GM21390 (cell line): ENCODE measurements around the gene CFAP299.
A peak's percentile ranks its signal among the peaks of the same experiment; 100 is the strongest.
"Not testable (repeated sequence)": the region's sequence is repeated elsewhere in the genome, so short reads cannot be mapped to it uniquely, and the experiment has no call there.

Source experiments
- ATAC-seq: cut with Tn5 transposase; IDR thresholded peaks from one replicate; pipeline ENCODE4 v1.9.1; 2021; ENCODE audit not compliant: unreplicated experiment

The CFAP299 gene

DNA sequence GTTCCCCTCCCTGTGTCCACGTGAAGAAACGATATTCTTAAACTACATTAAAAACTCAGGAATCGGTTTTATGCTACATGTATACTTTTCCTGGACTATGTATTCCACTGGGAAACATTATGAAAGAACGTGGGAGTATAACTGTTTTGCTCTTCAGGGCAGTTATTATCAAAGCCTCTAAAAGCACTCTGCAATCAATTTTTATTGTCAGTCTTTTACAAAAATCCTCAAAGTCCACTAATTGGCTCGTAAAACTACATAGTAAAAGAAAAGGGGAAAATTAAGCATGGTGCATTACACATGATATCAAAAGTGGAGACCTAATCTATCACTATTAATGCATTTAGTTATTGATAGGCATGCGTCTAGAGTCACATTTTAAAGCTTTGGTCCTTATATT is 11.4 kb upstream of the CFAP299 start:
- ATAC-seq: no peak

DNA sequence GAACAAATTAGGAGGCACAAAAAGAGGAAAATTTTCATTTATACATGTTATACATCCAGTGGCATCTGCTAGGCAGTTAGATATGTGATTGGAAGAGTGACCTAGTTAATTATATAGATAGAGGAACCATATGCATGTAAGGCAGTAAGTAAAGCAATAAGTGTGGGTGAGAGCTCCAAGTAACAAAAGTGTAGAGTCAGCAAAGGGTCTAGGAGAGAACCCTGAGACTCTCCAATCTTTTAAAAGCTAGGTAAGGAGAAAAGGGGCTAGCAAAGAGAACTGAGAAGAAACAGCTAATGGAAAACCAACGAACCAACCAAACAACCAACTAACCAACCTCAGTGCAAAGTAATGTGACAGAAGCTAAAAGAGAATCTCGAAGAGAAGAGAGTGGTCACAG is 3.8 kb upstream of the CFAP299 start:
- ATAC-seq: no peak

DNA sequence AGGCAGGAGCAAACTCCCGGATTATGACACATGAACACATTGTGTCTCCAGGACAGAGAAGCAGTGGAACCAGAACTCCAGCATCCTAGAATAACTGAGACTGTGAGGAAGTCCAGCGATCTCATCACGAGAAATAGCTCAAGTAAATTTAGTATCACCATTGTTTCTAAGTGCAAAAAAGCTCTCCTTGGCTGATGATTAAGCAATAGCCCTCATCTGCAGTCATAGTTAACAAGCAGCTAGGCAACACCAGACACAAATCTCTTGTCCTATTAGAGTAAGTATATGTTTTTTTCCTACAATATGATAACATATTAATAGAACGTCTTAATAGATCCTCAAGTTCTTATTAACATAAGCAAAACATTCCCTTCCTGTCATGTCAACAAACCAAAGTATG is 2.4 kb upstream of the CFAP299 start:
- no peak for ATAC-seq

DNA sequence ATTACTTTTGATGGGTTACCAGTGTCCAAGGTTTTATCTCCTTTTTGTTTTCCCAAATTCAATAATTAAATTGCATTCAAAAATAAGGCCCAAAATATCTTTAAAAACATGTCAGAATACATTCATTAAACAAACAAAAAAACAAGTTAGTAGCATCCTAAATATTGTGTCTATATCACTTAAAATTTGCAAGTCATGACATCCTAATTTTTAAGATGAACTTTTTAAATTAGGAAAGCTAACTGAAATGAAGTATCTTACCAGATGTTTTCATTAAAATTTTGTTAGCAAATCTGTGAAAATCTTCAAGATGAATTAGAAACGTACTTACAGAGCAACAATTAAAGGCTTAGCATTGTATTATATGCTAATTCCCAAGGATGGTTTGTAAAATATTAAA is 962 bp upstream of the CFAP299 start:
- ATAC-seq: no peak

DNA sequence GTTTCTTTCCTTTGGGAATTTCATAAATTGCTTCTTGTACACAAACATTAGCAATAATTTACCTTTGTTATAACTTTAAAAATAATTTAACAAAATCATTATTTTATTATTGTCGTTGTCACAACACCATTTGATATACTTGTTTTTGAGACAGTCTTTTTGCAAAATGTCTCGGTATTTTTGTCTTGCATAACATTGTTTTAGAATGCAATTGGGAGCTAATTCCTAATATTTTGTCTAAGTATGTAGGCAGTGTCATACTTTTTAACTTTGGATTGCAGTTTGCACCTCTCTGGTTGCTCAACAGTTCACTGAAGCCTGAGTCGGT is 340 bp upstream of the CFAP299 start:
- ATAC-seq: no peak

DNA sequence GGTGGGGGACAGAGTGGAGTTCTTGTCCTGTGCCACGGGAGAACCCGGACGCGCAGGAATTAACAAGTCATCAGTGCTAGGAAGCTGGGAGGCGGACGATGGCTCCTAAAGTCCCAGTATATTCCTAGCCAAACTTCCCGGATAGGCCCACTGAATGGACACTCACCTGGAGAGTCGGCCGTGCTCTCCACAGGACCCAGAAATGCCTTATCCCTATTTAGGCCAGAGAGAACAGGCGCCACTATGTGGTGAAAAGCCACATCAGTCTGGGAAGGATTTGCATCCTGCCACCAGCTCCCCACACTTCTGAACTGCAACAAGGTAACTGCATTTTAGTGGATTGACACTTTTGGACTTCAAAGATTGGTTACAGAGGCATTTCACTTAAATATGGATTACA is 1.1 kb downstream of the CFAP299 start:
- no peak for ATAC-seq

DNA sequence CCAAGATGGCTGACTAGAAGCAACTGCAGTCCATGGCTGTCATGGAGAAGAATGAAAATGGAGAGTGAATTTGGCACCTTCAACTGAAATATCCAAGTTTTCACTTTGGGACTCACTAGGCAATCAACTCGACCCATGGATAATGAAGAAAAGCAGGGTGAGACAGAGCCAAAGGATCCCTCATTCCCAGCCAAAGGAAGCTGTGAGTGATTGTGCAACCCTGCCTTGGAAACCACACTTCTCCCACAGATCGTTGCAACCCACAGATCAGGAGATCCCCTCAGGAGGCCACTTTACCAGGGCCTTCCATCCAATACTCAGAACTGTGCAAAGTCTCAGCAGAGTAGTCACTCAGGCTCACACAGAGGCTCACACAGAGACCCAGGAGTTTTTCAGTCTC is 4.5 kb downstream of the CFAP299 start:
- ATAC-seq: no peak

DNA sequence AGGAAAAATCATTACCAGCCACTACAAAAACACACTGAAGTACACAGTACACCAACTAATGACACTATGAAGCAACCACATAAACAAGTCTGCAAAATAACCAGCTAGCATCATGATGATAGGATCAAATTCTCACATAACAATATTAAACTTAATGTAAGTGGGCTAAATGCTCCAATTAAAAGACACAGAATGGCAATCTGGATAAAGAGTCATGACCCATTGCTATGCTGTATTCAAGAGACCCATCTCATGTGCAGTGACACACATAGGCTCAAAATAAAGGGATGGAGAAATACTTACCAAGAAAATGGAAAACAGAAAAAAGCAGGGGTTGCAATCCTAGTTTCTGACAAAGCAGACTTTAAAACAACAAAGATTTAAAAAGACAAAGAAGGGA is 7.2 kb downstream of the CFAP299 start:
- not testable (repeated sequence) for ATAC-seq

DNA sequence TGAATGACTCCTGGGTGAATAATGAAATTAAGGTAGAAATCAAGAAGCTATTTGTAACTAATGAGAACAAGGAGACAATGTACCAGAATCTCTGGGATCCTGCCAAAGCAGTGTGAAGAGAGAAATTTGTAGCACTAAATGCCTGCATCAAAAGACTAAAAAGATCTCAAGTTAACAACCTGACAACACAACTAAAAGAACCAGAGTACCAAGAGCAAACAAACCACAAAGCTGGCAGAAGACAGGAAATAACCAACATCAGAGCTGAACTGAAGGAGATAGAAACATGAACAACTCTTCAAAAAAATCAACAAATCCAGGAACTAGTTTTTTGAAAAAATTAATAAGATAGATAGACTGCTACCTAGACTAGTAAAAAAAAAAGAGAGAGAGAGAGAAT is 8.4 kb downstream of the CFAP299 start:
- no peak for ATAC-seq

DNA sequence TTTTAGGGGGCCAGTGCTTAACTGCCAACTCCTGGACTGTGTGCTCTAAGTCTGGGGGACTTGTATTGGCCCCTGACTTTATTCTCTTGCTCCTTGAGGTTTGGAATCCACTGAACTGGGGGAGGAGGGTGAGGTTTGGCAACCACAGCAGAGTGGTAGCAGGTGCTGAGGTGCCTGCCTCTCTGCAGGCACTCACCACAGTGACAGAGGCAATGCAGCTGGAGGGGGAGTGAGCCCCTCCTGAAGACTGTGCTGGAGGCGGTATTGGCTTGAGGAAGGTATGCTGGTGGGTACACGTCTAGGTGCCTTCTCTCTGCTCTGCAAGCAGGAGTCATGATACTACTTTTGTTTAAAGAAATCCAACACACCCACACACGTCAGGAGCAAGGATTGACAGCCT is 24.6 kb downstream of the CFAP299 start:
- ATAC-seq: no peak

DNA sequence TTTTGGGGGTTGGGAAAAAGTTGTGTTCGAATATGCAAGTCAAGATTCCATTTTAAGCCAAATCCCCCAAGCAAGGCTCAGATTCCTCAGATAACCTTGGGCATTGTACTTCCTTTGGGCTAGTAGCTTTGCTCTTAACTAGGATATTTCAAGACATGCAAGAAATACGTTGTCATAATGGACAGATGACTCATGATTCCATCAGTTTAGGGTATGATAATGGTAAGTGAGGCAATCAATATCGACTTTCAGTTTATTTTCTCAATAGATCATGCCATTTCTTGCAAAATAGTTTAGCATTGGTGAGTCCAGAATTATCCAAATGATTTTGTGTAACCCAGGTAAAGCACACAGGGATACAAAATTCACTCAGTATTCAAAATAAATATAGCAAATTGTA is 25.4 kb downstream of the CFAP299 start:
- no peak for ATAC-seq

DNA sequence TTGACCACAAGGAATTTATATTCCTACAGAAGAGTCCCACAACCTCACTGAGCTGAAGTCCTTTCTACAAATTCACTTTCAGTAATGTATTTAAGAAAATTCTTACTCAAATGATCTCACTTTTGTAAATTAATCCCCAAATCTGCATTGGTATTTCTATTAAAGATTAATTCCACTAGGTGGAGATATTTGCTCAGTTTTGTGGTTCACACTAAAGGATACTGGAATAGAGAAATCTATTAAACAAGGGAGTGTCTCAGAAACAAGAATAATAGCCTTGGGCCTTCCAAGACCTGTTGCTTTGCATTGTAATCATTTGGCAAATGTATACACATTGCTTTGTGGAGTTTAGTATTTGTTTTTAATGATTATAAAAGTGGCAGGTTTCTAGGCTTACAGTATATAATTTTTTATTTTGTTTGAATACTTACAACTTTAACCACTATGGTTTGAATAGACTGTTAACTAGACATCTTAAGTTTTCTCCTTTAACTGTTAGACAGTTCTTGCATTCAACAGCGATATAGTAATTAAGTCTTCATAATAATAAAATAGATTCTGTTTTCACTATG is 25.9 kb downstream of the CFAP299 start:
- ATAC-seq: no peak

DNA sequence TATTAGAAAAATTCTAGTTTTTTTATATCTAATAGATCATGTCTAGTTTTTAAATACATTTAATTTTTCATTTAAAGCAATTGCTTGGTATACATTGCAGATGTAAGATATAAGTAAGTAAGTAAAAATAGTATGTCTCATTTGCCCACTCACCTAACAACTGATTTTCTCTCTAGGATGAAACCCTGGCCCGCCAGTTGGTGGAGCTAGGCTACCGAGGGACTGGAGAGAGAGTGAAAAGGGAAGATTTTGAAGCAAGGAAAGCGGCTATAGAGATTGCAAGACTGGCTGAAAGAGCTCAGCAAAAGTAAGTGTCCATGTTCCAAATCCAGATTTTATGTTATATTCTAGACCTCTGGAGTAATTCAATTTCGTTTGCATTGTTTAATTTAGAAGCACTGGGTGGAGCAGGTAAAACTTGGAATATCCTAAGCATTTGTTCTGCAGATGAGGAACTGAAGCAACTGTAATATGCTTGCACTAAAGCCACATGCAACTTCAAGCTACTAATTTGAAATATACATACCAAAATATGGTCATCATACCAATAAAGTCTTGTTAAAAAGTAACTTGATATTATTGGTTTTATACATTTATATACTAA is 27.1 kb downstream of the CFAP299 start:
- no peak for ATAC-seq

DNA sequence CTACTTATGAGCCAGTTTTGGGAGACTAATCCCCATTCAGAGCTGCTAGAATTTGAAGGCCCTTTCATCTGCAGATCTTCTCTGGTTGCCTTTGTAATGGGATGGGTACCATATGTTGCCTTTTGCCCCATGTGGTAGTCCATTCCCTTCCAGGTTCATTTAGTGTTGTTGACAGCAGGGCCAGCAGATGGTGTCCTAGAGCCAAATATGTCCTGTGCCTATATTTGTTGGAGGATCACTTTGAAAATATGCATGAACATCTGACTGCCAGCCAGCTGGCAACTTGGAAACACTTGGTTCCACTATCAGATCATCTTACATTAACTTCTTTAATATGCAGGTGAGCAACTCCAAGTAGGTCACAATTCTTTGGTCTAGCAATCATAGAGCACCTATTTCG is 30.4 kb downstream of the CFAP299 start:
- peak; percentile 74 for ATAC-seq

DNA sequence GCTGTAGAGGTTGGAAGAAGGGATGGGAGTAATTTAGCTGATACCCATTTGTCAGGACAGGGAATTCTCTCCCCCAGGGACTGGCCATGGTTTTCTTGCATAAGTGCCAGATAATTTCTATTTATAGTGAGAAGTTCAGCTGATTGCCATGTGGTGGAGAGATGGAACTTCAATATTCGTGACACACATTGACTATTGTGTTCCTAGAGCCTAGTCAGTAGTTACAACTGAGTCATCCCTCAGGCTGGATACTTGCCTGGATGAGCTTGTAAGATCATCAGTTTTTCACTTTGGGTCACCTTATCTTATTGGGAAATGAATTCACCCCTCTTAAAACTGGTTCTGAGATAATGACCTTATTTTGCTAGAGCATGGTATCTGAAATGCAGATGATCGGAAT is 32.2 kb downstream of the CFAP299 start:
- ATAC-seq: no peak

DNA sequence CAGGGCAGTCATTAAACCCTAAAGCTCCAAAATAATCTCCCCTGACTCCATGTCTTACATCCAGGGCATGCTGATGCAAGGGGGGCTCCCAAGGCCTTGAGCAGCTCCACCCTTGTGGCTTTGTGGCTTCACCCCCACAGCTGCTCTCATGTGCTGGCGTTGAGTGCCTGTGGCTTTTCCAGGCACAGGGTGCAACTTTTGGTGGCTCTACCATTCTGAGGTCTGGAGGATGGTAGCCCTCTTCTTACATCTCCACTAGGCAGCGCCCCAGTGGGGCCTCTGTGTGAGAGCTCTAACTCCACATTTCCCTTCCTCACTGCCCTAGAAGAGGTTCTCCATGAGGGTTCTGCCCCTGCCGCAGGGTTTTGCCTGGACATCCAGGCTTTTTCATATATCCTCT is 35.1 kb downstream of the CFAP299 start:
- no peak for ATAC-seq

DNA sequence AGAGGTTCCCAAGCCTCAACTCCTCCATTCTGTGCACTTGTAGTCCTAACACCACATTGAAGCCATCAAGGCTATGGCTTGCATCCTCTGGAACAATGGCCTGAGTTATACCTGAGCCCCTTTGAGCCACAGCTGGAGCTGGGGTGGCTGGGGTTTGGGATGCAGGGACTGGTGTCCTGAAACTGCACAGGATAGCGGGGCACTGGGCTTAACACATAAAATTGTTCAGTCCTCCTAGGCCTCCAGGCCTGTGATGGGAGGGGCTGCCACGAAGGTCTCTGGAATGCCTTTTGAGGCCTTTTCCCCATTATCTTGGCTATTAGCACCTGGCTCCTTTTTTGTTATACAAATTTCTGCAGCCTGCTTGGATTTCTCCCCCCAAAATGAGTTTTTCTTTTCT is 35.5 kb downstream of the CFAP299 start:
- ATAC-seq: no peak

DNA sequence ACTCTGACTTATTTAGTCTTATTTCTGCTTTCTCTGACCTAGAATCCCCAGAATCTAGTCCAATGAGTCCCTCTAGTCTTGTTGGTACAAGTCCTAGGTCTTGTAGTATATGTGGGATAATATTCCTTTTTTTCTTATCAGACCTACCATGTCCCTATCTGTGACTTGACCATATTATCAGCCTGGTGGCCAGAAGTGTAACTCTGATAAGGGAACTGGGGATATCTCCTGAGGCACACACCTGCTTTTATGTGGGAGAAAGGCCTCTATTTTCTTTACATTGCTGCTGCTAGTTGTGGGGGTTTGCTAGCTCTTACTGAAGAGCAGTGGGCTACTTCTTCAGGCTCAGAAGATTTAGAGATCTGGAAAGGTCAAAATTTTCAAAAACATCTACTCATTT is 38.6 kb downstream of the CFAP299 start:
- ATAC-seq: no peak

DNA sequence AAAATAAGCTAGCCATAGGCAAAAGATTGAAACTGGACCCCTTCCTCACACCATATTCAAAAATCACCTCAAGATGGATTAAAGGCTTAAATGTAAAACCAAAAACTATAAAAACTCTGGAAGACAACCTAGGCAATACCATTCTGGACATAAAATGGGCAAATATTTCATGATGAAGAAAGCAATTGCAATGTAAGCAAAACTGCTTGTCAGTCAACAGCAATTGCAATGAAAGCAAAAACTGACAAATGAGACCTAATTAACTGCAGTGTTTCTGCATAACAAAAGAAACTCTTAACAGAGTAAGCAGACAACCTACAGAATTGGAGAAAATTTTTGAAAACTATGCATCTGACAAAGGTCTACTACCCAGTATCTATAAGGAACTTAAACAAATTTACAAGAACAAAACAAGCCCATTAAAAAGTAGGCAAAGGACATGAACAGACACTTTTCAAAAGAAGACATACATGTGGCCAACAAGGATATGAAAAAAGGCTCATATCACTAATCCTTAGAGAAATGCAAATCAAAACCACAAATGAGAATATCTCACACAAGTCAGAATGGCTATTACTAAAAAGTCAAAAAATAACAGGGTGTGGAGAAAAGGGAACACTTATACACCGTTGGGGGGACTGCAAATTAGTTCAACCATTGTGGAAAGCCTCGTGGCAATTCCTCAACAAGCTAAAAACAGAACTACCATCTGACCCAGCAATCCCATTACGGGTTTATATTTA is 46.7 kb downstream of the CFAP299 start:
- ATAC-seq: peak; percentile 63

DNA sequence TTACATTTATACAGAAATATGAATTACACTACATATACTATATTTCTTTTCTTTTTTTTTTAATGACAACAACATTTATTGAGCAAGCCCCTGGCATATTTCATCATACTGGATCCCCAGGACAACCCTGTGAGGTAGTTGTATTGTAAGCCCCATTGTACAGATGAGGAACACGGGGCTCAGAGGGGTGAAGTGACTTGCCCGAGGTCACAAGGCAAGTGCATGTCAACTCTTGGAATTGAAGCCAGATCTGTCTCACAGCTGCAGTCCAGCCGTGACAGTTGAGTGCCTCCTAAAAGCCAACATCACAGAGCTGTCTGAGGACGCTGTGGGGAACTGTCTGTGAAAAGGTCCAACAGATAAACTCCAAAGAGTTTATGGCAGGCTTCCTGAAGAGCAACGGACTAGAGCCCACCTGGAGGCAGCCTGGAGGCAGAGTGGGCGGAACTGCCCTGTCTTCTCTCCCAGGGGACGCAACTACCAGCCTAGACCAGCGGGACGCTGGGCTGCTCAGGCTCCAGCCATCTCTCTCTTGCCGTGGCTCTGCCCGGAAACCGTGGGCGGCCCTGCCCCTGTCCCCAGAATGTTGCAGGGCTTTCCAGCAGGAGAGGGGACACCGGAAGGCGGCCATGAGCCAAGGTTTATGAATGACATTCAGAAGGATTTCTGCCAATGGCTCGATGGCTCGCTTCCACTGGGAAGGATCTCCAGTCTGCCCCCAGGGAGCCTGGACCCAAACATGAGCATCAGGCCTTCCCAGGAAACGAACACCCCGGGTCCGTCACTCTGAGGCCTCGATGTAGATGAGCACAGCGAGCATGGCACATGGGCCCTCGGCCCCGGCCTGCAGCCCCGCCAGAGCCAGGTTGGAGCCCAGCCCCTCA is 50.1 kb downstream of the CFAP299 start:
- no peak for ATAC-seq

DNA sequence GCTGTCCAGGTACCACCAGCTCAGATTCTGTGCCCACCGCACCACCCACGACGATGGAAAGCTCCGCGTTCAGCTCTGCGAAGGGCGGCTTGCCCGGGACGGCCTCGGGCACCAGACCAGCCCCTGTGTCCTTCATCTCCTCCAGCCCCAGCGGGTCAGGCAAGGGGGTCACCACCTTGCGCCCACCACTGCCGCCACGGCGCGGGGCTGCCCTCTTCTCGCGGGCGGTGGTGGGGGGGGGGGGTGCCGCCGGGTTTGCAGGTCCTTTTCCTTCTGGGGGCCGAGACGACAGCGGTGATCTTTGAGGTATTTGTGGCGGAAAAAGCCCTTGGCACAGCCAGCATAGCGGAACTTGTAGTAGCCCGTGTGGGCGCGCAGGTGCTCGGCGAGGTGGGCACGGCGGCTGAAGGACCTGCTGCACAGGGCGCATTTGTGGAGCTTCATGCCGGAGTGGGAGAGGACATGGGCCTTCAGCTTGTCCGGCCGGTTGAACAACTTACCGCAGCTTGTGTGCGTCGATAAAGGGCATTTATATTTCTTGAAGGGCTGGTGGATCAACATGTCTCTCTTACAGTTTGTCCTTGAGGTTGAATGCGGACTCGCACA is 50.9 kb downstream of the CFAP299 start:
- no peak for ATAC-seq
